SK-N-MC (cell line): Measurements from ENCODE around the gene OR6C2.

ENCODE experiments used
- FOXP2 ChIP-seq: optimal IDR thresholded peaks from 2 replicates; pipeline ENCODE3; 2011; ENCODE audit warnings: mild to moderate bottlenecking, moderate library complexity; ENCODE audit not compliant: insufficient read depth; ENCODE audit errors: extremely low read length, control extremely low read depth
- POLR2AphosphoS5 ChIP-seq: IDR thresholded peaks from 2 replicates; pipeline ENCODE4 v1.6.1; 2012; ENCODE audit warnings: mild to moderate bottlenecking, low read depth, low read length, borderline replicate concordance

GRCh38 chr12:55445357-55445756, 1.5 kb downstream of the OR6C2 start:
- no peak for TF ChIP-seq FOXP2
- TF ChIP-seq POLR2AphosphoS5 = no peak
